HCT116 (cell line): ENCODE data around the gene TSPAN11. TPM values are rescaled to one million over a fixed set of nuclear protein-coding genes. Genes with fewer than 3 reads are reported as not detected.

ENCODE experiments used
- ATAC-seq: fragments of 200-7000 bp; cut with Tn5 transposase; 2 replicates; pipeline ENCODE4 v1.9.1; 2020; ENCODE audit warnings: mild to moderate bottlenecking, moderate library complexity
- BruUV-seq: library from RNA; stranded (reverse); fragments of 400-500 nt; replicated peaks from 2 replicates; lab custom pipeline; 2021; lab: Mats Ljungman, UMichigan
- CTCF ChIA-PET: fragments of 300-600 bp; sonication (Branson Sonifier 250); formaldehyde crosslinking; loops from one replicate; lab custom pipeline; 2021; ENCODE audit warnings: antibody characterized with exemption; lab: Charles Lee
- POLR2A ChIA-PET: fragments of 300-600, 350-600 bp; sonication (Branson Sonifier 250); formaldehyde crosslinking; loops from one replicate; lab custom pipeline; 2021; ENCODE audit warnings: antibody characterized with exemption; lab: Charles Lee
- RAD21 ChIA-PET, 2 experiments: fragments of 300-600 bp; sonication (Branson Sonifier 250); formaldehyde crosslinking; loops; one replicate each; lab custom pipeline; 2023; ENCODE audit warnings: low total read pairs in 2 of 2; ENCODE audit not compliant: uncharacterized antibody in 2 of 2, unreplicated experiment in 2 of 2, low non-redundant PET in 1 of 2; lab: Charles Lee
- DNase-seq: peaks from one replicate; pipeline ENCODE4 v3.0.0-alpha.2; 2010; ENCODE audit warnings: low read depth, low spot score
- H2AFZ ChIP-seq: fragments of 200-600 bp; shearing (Covaris generic), sonication (generic); 2 replicates; pipeline ENCODE4 v1.6.1; 2017; ENCODE audit warnings: low read depth, mixed run types, mixed read lengths, antibody characterized with exemption, low read length; ENCODE audit not compliant: poor library complexity, severe bottlenecking
- H3K27ac ChIP-seq: 2 replicates; pipeline ENCODE4 v1.5.1; 2012; ENCODE audit warnings: low read depth, low read length
- H3K27me3 ChIP-seq: fragments of 200-600 bp; sonication (generic); 2 replicates; pipeline ENCODE4 v1.6.1; 2016; ENCODE audit warnings: mixed run types, low read length, mixed read lengths; ENCODE audit not compliant: insufficient read depth
- H3K36me3 ChIP-seq, 2 experiments: fragments of 200-500 bp in 1 of 2; fragments of 200-600 bp in 1 of 2; sonication (Bioruptor generic) in 1 of 2; sonication (generic) in 1 of 2; 2 replicates each; pipeline versions ENCODE4 v1.5.1 to v1.6.1; 2014 to 2016; ENCODE audit warnings: low read length in 2 of 2, inconsistent platforms in 1 of 2, mixed read lengths in 1 of 2, mixed run types in 1 of 2; ENCODE audit not compliant: insufficient read depth in 2 of 2, control insufficient read depth in 1 of 2
- H3K4me1 ChIP-seq, 2 experiments: fragments of 200-600 bp in 1 of 2; sonication (generic) in 1 of 2; 2 replicates each; pipeline versions ENCODE4 v1.5.1 to v1.6.1; 2012 to 2017; ENCODE audit warnings: low read length in 2 of 2, inconsistent platforms in 1 of 2, mild to moderate bottlenecking in 1 of 2, mixed read lengths in 1 of 2, mixed run types in 1 of 2, moderate library complexity in 1 of 2; ENCODE audit not compliant: insufficient read depth in 2 of 2, control insufficient read depth in 1 of 2
- H3K4me2 ChIP-seq: fragments of 200-600 bp; sonication (generic); 2 replicates; pipeline ENCODE4 v1.6.1; 2017; ENCODE audit warnings: mixed run types, low read length, mixed read lengths
- H3K4me3 ChIP-seq, 2 experiments: fragments of 200-600 bp in 1 of 2; sonication (generic) in 1 of 2; replicated peaks in 1 of 2; 2 replicates each; pipeline ENCODE4 v1.5.1; 2011 to 2016; ENCODE audit warnings: low read length in 2 of 2, control low read depth in 1 of 2, low read depth in 1 of 2, mild to moderate bottlenecking in 1 of 2, mixed read lengths in 1 of 2, mixed run types in 1 of 2
- H3K79me2 ChIP-seq: fragments of 200-600 bp; sonication (generic); 2 replicates; pipeline ENCODE4 v1.6.1; 2017; ENCODE audit warnings: mild to moderate bottlenecking, mixed run types, low read length, moderate library complexity, mixed read lengths; ENCODE audit not compliant: insufficient read depth
- H3K9ac ChIP-seq: fragments of 200-600 bp; sonication (generic); 2 replicates; pipeline ENCODE4 v1.6.1; 2016; ENCODE audit warnings: low read length, mixed read lengths
- H3K9me2 ChIP-seq: fragments of 200-600 bp; sonication (generic), shearing (Covaris generic); 2 replicates; pipeline ENCODE4 v1.6.1; 2017; ENCODE audit warnings: mixed run types, mild to moderate bottlenecking, moderate library complexity; ENCODE audit not compliant: insufficient read depth
- H3K9me3 ChIP-seq, 2 experiments: fragments of 200-500 bp in 1 of 2; fragments of 200-600 bp in 1 of 2; sonication (Bioruptor generic) in 1 of 2; sonication (generic) in 1 of 2; 2 replicates each; pipeline ENCODE4 v1.6.1; 2014 to 2017; ENCODE audit warnings: low read length in 2 of 2, mixed read lengths in 2 of 2, inconsistent platforms in 1 of 2, low read depth in 1 of 2, mild to moderate bottlenecking in 1 of 2, mixed run types in 1 of 2, moderate library complexity in 1 of 2; ENCODE audit not compliant: control insufficient read depth in 1 of 2, insufficient read depth in 1 of 2
- H4K20me1 ChIP-seq: fragments of 200-600 bp; sonication (generic), shearing (Covaris generic); 2 replicates; pipeline ENCODE4 v1.6.1; 2017; ENCODE audit warnings: mixed run types, mild to moderate bottlenecking, moderate library complexity; ENCODE audit not compliant: insufficient read depth
- EZH2 ChIP-seq: fragments of 200-600 bp; sonication (generic); IDR thresholded peaks from 2 replicates; pipeline ENCODE4 v1.6.1; 2017; ENCODE audit warnings: antibody characterized with exemption, mixed run types
- FOSL1 ChIP-seq: IDR thresholded peaks from 2 replicates; pipeline ENCODE4 v1.6.1; 2012; ENCODE audit warnings: low read depth
- JUND ChIP-seq: IDR thresholded peaks from 2 replicates; pipeline ENCODE4 v1.6.1; 2012
- POLR2A ChIP-seq: IDR thresholded peaks from 2 replicates; pipeline ENCODE4 v1.7.0; 2011; ENCODE audit warnings: borderline replicate concordance; ENCODE audit not compliant: insufficient read depth, insufficient read length; ENCODE audit errors: extremely low read depth
- SIN3A ChIP-seq: IDR thresholded peaks from 2 replicates; pipeline ENCODE4 v1.6.1; 2012; ENCODE audit warnings: low read depth
- SP1 ChIP-seq: IDR thresholded peaks from 2 replicates; pipeline ENCODE4 v1.6.1; 2012; ENCODE audit warnings: low read depth
- SRF ChIP-seq: IDR thresholded peaks from 2 replicates; pipeline ENCODE4 v1.6.1; 2012; ENCODE audit warnings: low read depth
- YY1 ChIP-seq: IDR thresholded peaks from 2 replicates; pipeline ENCODE4 v1.6.1; 2011; ENCODE audit warnings: low read length, low read depth, moderate library complexity, mild to moderate bottlenecking; ENCODE audit not compliant: insufficient replicate concordance; ENCODE audit errors: extremely low read depth
- intact Hi-C: fragments of 100-400 bp; cut with micrococcal nuclease; formaldehyde crosslinking; loops from 2 replicates; pipeline ENCODE4 v1.10.0; 2022
- total RNA-seq: library from RNA; stranded (reverse); gene quantifications from one replicate; pipeline ENCODE4 v1.2.1, GENCODE V29; 2021; ENCODE audit not compliant: unreplicated experiment
- TF ChIP-seq, protein P1 (sequence below): IDR thresholded peaks from 2 replicates; pipeline ENCODE4 v1.6.1; 2012; ENCODE audit warnings: low read depth
- TF ChIP-seq, protein P2 (sequence below): IDR thresholded peaks from 2 replicates; pipeline ENCODE4 v1.6.1; 2012
- TF ChIP-seq, protein P3 (sequence below), 3 experiments: fragments of 200-600 bp in 1 of 3; sonication (generic) in 1 of 3; IDR thresholded peaks in 2 of 3; conservative IDR thresholded peaks in 1 of 3; 2 replicates each; pipeline ENCODE4 v1.5.1; 2012 to 2017; ENCODE audit warnings: low read depth in 2 of 3, low read length in 2 of 3, antibody characterized with exemption in 1 of 3, borderline replicate concordance in 1 of 3, control low read depth in 1 of 3, mild to moderate bottlenecking in 1 of 3, mixed read lengths in 1 of 3, mixed run types in 1 of 3, moderate library complexity in 1 of 3; ENCODE audit not compliant: insufficient read depth in 1 of 3

TSPAN11 gene
- total RNA-seq, 1 experiment from 2014 or later = not detected

DNA sequence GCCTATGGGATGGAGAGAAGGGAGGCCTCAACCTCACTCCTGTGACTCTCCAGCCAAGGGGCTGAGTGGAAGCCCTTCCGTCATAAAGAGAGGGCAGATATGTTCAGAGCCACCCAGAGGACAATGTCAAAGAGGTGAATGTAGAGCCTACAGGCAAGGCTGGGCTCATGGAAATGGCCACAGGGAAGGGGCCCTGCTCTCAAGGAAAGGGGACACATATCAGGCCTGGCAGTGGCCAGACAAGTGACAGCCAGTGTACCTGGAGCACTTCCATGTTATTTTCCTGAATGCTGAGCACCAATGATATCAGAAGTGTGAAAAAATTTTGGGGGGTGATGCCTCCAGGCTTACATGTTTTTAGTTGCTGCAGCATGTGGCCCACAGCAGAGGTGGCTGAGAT is 110.5 kb downstream of the TSPAN11 start:
- Histone ChIP-seq H3K36me3 (no peaks in the 10 kb centered on the region), H3K4me3 (no peak overlapping the region), H3K4me1 (peaks cover 24 to 34% of the 10 kb centered on the region in 2 experiments), H2AFZ (no peak overlapping the region), H3K27me3 (no peaks in the 10 kb centered on the region), H3K79me2 (no peaks in the 10 kb centered on the region), H3K4me2 (no peak overlapping the region), H3K9me3 (no peaks in the 10 kb centered on the region), H4K20me1 (no peaks in the 10 kb centered on the region)
- intact Hi-C loops = no loop called here
- no peak for DNase-seq
- CTCF ChIA-PET = no interaction called here
- RAD21 ChIA-PET = no interaction called here
- no peak for ATAC-seq
- POLR2A ChIA-PET = no interaction called here
- TF ChIP-seq YY1 (no peak), JUND (no peak)
- TF ChIP-seq, all 23 proteins: peak for 0
- Histone ChIP-seq H3K9me2 (no peaks in the 10 kb centered on the region), H3K27ac (no peak overlapping the region), H3K9ac (no peak overlapping the region)
- BruUV-seq = no TSS peak

DNA sequence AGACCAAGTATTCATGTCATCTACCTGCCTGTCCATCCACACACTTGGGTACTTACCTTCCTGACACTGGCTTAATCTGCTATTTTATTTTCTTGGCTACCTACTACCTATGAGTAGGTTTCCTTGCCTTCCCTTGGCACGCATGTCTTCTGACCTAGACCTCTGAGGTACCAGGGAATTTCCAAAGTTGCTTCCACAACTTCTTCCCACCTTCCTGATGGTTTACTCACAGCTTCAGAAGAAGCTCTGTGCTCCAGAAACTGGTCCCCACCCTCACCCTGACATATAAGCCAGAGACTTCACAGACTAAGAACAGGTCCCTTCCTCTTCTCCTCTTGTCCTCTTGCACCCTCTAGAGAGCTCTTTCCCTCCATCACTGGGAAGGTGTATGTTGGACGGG is 111.4 kb downstream of the TSPAN11 start:
- ChIA-PET POLR2A (no interaction called here), RAD21 (no interaction called here), CTCF (no interaction called here)
- no peak overlapping the region for H2AFZ ChIP-seq
- no peak overlapping the region for H3K9ac ChIP-seq
- H3K4me3 ChIP-seq = no peak overlapping the region
- no TSS peak for BruUV-seq
- H3K9me2 ChIP-seq = no peaks in the 10 kb centered on the region
- H3K79me2 ChIP-seq = no peaks in the 10 kb centered on the region
- no peaks in the 10 kb centered on the region for H3K27me3 ChIP-seq
- intact Hi-C loops = no loop called here
- H3K4me2 ChIP-seq = no peak overlapping the region
- H3K36me3 ChIP-seq = no peaks in the 10 kb centered on the region
- H3K27ac ChIP-seq = no peak overlapping the region
- TF ChIP-seq EZH2 (no peak), FOSL1 (no peak), SP1 (no peak), SRF (no peak), POLR2A (no peak), SIN3A (no peak)
- TF ChIP-seq, protein P1, sequence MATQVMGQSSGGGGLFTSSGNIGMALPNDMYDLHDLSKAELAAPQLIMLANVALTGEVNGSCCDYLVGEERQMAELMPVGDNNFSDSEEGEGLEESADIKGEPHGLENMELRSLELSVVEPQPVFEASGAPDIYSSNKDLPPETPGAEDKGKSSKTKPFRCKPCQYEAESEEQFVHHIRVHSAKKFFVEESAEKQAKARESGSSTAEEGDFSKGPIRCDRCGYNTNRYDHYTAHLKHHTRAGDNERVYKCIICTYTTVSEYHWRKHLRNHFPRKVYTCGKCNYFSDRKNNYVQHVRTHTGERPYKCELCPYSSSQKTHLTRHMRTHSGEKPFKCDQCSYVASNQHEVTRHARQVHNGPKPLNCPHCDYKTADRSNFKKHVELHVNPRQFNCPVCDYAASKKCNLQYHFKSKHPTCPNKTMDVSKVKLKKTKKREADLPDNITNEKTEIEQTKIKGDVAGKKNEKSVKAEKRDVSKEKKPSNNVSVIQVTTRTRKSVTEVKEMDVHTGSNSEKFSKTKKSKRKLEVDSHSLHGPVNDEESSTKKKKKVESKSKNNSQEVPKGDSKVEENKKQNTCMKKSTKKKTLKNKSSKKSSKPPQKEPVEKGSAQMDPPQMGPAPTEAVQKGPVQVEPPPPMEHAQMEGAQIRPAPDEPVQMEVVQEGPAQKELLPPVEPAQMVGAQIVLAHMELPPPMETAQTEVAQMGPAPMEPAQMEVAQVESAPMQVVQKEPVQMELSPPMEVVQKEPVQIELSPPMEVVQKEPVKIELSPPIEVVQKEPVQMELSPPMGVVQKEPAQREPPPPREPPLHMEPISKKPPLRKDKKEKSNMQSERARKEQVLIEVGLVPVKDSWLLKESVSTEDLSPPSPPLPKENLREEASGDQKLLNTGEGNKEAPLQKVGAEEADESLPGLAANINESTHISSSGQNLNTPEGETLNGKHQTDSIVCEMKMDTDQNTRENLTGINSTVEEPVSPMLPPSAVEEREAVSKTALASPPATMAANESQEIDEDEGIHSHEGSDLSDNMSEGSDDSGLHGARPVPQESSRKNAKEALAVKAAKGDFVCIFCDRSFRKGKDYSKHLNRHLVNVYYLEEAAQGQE = no peak
- TF ChIP-seq, protein P2, sequence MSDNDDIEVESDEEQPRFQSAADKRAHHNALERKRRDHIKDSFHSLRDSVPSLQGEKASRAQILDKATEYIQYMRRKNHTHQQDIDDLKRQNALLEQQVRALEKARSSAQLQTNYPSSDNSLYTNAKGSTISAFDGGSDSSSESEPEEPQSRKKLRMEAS = no peak
- TF ChIP-seq, protein P3, sequence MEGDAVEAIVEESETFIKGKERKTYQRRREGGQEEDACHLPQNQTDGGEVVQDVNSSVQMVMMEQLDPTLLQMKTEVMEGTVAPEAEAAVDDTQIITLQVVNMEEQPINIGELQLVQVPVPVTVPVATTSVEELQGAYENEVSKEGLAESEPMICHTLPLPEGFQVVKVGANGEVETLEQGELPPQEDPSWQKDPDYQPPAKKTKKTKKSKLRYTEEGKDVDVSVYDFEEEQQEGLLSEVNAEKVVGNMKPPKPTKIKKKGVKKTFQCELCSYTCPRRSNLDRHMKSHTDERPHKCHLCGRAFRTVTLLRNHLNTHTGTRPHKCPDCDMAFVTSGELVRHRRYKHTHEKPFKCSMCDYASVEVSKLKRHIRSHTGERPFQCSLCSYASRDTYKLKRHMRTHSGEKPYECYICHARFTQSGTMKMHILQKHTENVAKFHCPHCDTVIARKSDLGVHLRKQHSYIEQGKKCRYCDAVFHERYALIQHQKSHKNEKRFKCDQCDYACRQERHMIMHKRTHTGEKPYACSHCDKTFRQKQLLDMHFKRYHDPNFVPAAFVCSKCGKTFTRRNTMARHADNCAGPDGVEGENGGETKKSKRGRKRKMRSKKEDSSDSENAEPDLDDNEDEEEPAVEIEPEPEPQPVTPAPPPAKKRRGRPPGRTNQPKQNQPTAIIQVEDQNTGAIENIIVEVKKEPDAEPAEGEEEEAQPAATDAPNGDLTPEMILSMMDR (IDR thresholded peaks at IDR 0.05 in 2 of 3, conservative IDR thresholded peaks at IDR 0.05 in 1 of 3; ENCODE audit: borderline replicate concordance in 1 of 3, insufficient read depth in 1 of 3, low read depth in 2 of 3, low read length in 2 of 3) = no peak
- DNase-seq (no peak), ATAC-seq (no peak)
- H4K20me1 ChIP-seq = no peaks in the 10 kb centered on the region
- peaks cover 24 to 34% of the 10 kb centered on the region in 2 experiments for H3K4me1 ChIP-seq
- H3K9me3 ChIP-seq = no peaks in the 10 kb centered on the region
